SU-DHL-6 (cell line): ENCODE data around the gene TMEM171.

Experiments
- EZH2phosphoT487 ChIP-seq: fragments of 200-600 bp; sonication (generic), shearing (Covaris generic); conservative IDR thresholded peaks from 2 replicates; pipeline ENCODE4 v1.6.1; 2018; ENCODE audit warnings: mild to moderate bottlenecking, antibody characterized with exemption, low read length, moderate library complexity, mixed read lengths
- TF ChIP-seq, protein P1 (sequence below): fragments of 200-600 bp; sonication (generic); IDR thresholded peaks from one replicate; pipeline ENCODE4 v1.5.1; 2017; ENCODE audit warnings: antibody characterized with exemption, mild to moderate bottlenecking, low read length, moderate library complexity; ENCODE audit not compliant: insufficient read depth, poor library complexity, severe bottlenecking

DNA sequence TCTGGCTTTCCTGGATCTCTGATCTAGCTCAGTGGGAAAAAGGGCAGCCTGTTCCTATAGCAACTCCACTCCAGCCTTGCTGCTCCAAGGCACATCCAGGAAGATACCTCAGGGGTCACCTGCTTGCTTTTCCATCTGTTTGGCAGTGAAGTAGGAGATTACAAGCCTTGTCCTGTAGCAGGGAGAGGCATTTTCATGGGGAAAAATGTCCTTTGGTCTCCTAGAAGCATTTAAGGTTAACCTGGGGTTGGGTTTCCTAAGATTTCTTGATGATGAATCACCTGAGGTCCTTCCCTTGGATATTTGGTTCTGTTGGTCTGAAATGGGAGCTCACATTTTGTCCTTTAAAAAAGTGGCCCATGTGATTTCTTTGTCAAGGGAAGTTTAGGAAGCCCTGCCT is 51.1 kb downstream of the TMEM171 start:
- TF ChIP-seq, protein P1, sequence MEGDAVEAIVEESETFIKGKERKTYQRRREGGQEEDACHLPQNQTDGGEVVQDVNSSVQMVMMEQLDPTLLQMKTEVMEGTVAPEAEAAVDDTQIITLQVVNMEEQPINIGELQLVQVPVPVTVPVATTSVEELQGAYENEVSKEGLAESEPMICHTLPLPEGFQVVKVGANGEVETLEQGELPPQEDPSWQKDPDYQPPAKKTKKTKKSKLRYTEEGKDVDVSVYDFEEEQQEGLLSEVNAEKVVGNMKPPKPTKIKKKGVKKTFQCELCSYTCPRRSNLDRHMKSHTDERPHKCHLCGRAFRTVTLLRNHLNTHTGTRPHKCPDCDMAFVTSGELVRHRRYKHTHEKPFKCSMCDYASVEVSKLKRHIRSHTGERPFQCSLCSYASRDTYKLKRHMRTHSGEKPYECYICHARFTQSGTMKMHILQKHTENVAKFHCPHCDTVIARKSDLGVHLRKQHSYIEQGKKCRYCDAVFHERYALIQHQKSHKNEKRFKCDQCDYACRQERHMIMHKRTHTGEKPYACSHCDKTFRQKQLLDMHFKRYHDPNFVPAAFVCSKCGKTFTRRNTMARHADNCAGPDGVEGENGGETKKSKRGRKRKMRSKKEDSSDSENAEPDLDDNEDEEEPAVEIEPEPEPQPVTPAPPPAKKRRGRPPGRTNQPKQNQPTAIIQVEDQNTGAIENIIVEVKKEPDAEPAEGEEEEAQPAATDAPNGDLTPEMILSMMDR, result no peak
- no peak for TF ChIP-seq EZH2phosphoT487
